Upper lobe of right lung (tissue), 1 donor: ENCODE data around the gene LIMS4. TPM values are rescaled to one million over a fixed set of nuclear protein-coding genes. Genes with fewer than 3 reads are reported as not detected.
"Not testable (repeated sequence)": the region's sequence is repeated elsewhere in the genome, so short reads cannot be mapped to it uniquely, and the experiment has no call there.

ENCODE experiments used
- ATAC-seq: fragments of 200-7000 bp; cut with Tn5 transposase; one replicate; pipeline ENCODE4 v1.9.1; 2020; ENCODE audit warnings: mild to moderate bottlenecking, moderate library complexity
- DNase-seq: peaks from one replicate; pipeline ENCODE4 v3.0.0-alpha.2; 2020
- H3K27ac ChIP-seq: fragments of 200-600 bp; one replicate; pipeline ENCODE4 v1.8.0; 2022
- H3K27me3 ChIP-seq: fragments of 200-600 bp; one replicate; pipeline ENCODE4 v1.8.0; 2022; ENCODE audit warnings: mild to moderate bottlenecking
- H3K36me3 ChIP-seq: fragments of 200-600 bp; one replicate; pipeline ENCODE4 v1.8.0; 2022
- H3K4me1 ChIP-seq: fragments of 200-600 bp; one replicate; pipeline ENCODE4 v1.8.0; 2022
- H3K4me3 ChIP-seq: fragments of 200-600 bp; one replicate; pipeline ENCODE4 v1.8.0; 2022; ENCODE audit warnings: mild to moderate bottlenecking
- H3K9me3 ChIP-seq: fragments of 200-600 bp; one replicate; pipeline ENCODE4 v1.8.0; 2022
- intact Hi-C: fragments of 100-400 bp; cut with DNase I; formaldehyde crosslinking; loops from one replicate; pipeline ENCODE4 v1.11.0; 2022
- long read RNA-seq: library from polyadenylated mRNA; unstranded; transcript quantifications from one replicate; pipeline ENCODE4 v2.0.0, GENCODE V29; 2021
- total RNA-seq: library from RNA; stranded (reverse); fragmentation: NEBNext Ultra II Directional; extraction: Animal tissue kit (Norgen Biotek cat#: 25700); gene quantifications from one replicate; pipeline ENCODE4 v1.2.1, GENCODE V29; 2021
- donor health status: DM: no; HTN: yes; CAD: no; lungs with severe emphysema.

The LIMS4 gene
- 2.1 TPM for total RNA-seq
- long read RNA-seq, result 0 reads

- H3K4me1 ChIP-seq, H3K9me3 ChIP-seq, H3K4me3 ChIP-seq, intact Hi-C loops, H3K27ac ChIP-seq, DNase-seq, H3K36me3 ChIP-seq, H3K27me3 ChIP-seq: not testable (repeated sequence)
- peak; percentile 55 for ATAC-seq
Observed at GRCh38 chr2:110472171-110473058, at the start of gene LIMS4. LIMS4 (minus strand) TSS chr2:110472816; CDS start chr2:110472778, 38 bp downstream.

- DNase-seq, intact Hi-C loops: not testable (repeated sequence)
- peak; percentile 97 for ATAC-seq
Observed at GRCh38 chr2:110499755-110500377, 27.2 kb upstream of the LIMS4 start.

GRCh38 chr2:110496027-110496426 lies 23.4 kb upstream of the LIMS4 start:
- H3K27ac ChIP-seq, ATAC-seq, H3K4me1 ChIP-seq, intact Hi-C loops, DNase-seq, H3K4me3 ChIP-seq, H3K36me3 ChIP-seq, H3K27me3 ChIP-seq, H3K9me3 ChIP-seq: not testable (repeated sequence)

More at GRCh38 chr2:110499755-110500377, 27.2 kb upstream of the LIMS4 start:
- not testable (repeated sequence) for H3K36me3 ChIP-seq, H3K4me1 ChIP-seq, H3K9me3 ChIP-seq, H3K27ac ChIP-seq, H3K4me3 ChIP-seq, H3K27me3 ChIP-seq

GRCh38 chr2:110494488-110494887 lies 21.9 kb upstream of the LIMS4 start:
- H3K4me1 ChIP-seq, H3K27me3 ChIP-seq, H3K27ac ChIP-seq, H3K9me3 ChIP-seq, H3K4me3 ChIP-seq, H3K36me3 ChIP-seq, ATAC-seq, DNase-seq, intact Hi-C loops: not testable (repeated sequence)

GRCh38 chr2:110488991-110489390 lies 16.4 kb upstream of the LIMS4 start:
- ATAC-seq, H3K27ac ChIP-seq, H3K9me3 ChIP-seq, intact Hi-C loops, H3K36me3 ChIP-seq, H3K4me1 ChIP-seq, H3K4me3 ChIP-seq, H3K27me3 ChIP-seq, DNase-seq: not testable (repeated sequence)

- H3K27me3 ChIP-seq, intact Hi-C loops, DNase-seq, H3K4me3 ChIP-seq, H3K36me3 ChIP-seq, H3K9me3 ChIP-seq, H3K4me1 ChIP-seq, H3K27ac ChIP-seq, ATAC-seq: not testable (repeated sequence)
Observed at GRCh38 chr2:110482697-110483096, 10.1 kb upstream of the LIMS4 start.

GRCh38 chr2:110481200-110481599 lies 8.6 kb upstream of the LIMS4 start:
- H3K9me3 ChIP-seq, DNase-seq, H3K4me3 ChIP-seq, H3K27me3 ChIP-seq, H3K27ac ChIP-seq, intact Hi-C loops, H3K36me3 ChIP-seq, H3K4me1 ChIP-seq: not testable (repeated sequence)
- peak; percentile 64 for ATAC-seq

GRCh38 chr2:110480084-110480483 lies 7.5 kb upstream of the LIMS4 start:
- DNase-seq, ATAC-seq, H3K36me3 ChIP-seq, intact Hi-C loops, H3K27ac ChIP-seq, H3K27me3 ChIP-seq, H3K9me3 ChIP-seq, H3K4me1 ChIP-seq, H3K4me3 ChIP-seq: not testable (repeated sequence)

GRCh38 chr2:110477370-110477769 lies 4.8 kb upstream of the LIMS4 start:
- H3K4me3 ChIP-seq, H3K4me1 ChIP-seq, DNase-seq, H3K27ac ChIP-seq, H3K9me3 ChIP-seq, intact Hi-C loops, H3K36me3 ChIP-seq, H3K27me3 ChIP-seq: not testable (repeated sequence)
- peak; percentile 31 for ATAC-seq

- H3K4me1 ChIP-seq, H3K27ac ChIP-seq, DNase-seq, H3K4me3 ChIP-seq, H3K9me3 ChIP-seq, H3K27me3 ChIP-seq, intact Hi-C loops, H3K36me3 ChIP-seq: not testable (repeated sequence)
- ATAC-seq, result peak; percentile 50
Observed at GRCh38 chr2:110476952-110477351, 4.3 kb upstream of the LIMS4 start.

GRCh38 chr2:110475627-110476359 lies 3.2 kb upstream of the LIMS4 start:
- H3K4me1 ChIP-seq, ATAC-seq, H3K36me3 ChIP-seq, intact Hi-C loops, H3K27me3 ChIP-seq, H3K27ac ChIP-seq, H3K9me3 ChIP-seq, H3K4me3 ChIP-seq, DNase-seq: not testable (repeated sequence)

GRCh38 chr2:110474898-110475297 lies 2.3 kb upstream of the LIMS4 start:
- DNase-seq, H3K4me1 ChIP-seq, H3K27ac ChIP-seq, intact Hi-C loops, H3K9me3 ChIP-seq, H3K36me3 ChIP-seq, H3K27me3 ChIP-seq, H3K4me3 ChIP-seq: not testable (repeated sequence)
- peak; percentile 82 for ATAC-seq

- H3K4me1 ChIP-seq, H3K9me3 ChIP-seq, H3K27me3 ChIP-seq, H3K27ac ChIP-seq, H3K36me3 ChIP-seq, DNase-seq, intact Hi-C loops, ATAC-seq, H3K4me3 ChIP-seq: not testable (repeated sequence)
Observed at GRCh38 chr2:110473059-110473358, 393 bp upstream of the LIMS4 start.

GRCh38 chr2:110468921-110469320 lies 3.7 kb downstream of the LIMS4 start:
- not testable (repeated sequence) for H3K4me3 ChIP-seq

More at GRCh38 chr2:110468921-110469320, 3.7 kb downstream of the LIMS4 start:
- DNase-seq, H3K27ac ChIP-seq, intact Hi-C loops, H3K4me1 ChIP-seq, H3K9me3 ChIP-seq, H3K36me3 ChIP-seq, ATAC-seq, H3K27me3 ChIP-seq: not testable (repeated sequence)
